Activated CD4-positive, alpha-beta T cell treated with anti-CD3 and anti-CD28 coated beads, Interleukin-2, amount 10 ng/mL, durations not matched to agents 7 days and 5 days (primary cell): ENCODE data around the gene SYNDIG1. TPM values are rescaled to one million over a fixed set of nuclear protein-coding genes. Genes with fewer than 3 reads are reported as not detected.

Experiments used
- CTCF ChIA-PET: fragments of 350-600 bp; sonication (Branson Sonifier 250); formaldehyde crosslinking; loops from one replicate; lab custom pipeline; 2021; ENCODE audit warnings: antibody characterized with exemption; lab: Charles Lee
- POLR2A ChIA-PET: fragments of 350-600 bp; sonication (Branson Sonifier 250); formaldehyde crosslinking; loops from one replicate; lab custom pipeline; 2021; ENCODE audit warnings: antibody characterized with exemption; lab: Charles Lee
- DNase-seq: peaks from one replicate; pipeline ENCODE4 v3.0.0-alpha.2; 2020
- H3K27ac Mint-ChIP-seq: one replicate; pipeline ENCODE4 v1.8.0; 2021; ENCODE audit warnings: mild to moderate bottlenecking, moderate library complexity, mixed read lengths
- H3K27me3 Mint-ChIP-seq: one replicate; pipeline ENCODE4 v1.8.0; 2021; ENCODE audit warnings: mixed read lengths
- H3K36me3 Mint-ChIP-seq: one replicate; pipeline ENCODE4 v1.8.0; 2021; ENCODE audit warnings: low read depth, mixed read lengths
- H3K4me1 Mint-ChIP-seq: one replicate; pipeline ENCODE4 v1.8.0; 2021; ENCODE audit warnings: mixed read lengths
- H3K4me3 Mint-ChIP-seq: one replicate; pipeline ENCODE4 v1.8.0; 2021; ENCODE audit warnings: mild to moderate bottlenecking, moderate library complexity, mixed read lengths
- H3K9me3 Mint-ChIP-seq: one replicate; pipeline ENCODE4 v1.8.0; 2021; ENCODE audit warnings: mixed read lengths
- total RNA-seq, 2 experiments: library from RNA; stranded (reverse); gene quantifications; one replicate each; pipeline ENCODE4 v1.2.3, GENCODE V29; 2021

SYNDIG1 gene
- total RNA-seq, 2 experiments from 2014 or later: not detected

- Mint-ChIP-seq H3K36me3 (no peaks in the 10 kb centered on the region), H3K4me3 (no peak overlapping the region), H3K27ac (no peak overlapping the region), H3K4me1 (peaks cover 10% of the 10 kb centered on the region), H3K27me3 (peaks cover 52% of the 10 kb centered on the region), H3K9me3 (no peaks in the 10 kb centered on the region)
- POLR2A ChIA-PET: no interaction called here
- no peak for DNase-seq
- CTCF ChIA-PET: interaction anchor here (0.7 kb wide), 1 partner anchor 12 kb away, joined by 5 read pairs; no protein-coding TSS in a partner anchor
Observed at GRCh38 chr20:24468401-24469115, 871 bp upstream of the SYNDIG1 start.

GRCh38 chr20:24469894-24470745, 691 bp downstream of the SYNDIG1 start:
- ChIA-PET POLR2A (no interaction called here), CTCF (no interaction called here)
- Mint-ChIP-seq H3K9me3 (no peaks in the 10 kb centered on the region), H3K27me3 (peaks cover 65% of the 10 kb centered on the region), H3K4me3 (no peak overlapping the region), H3K36me3 (no peaks in the 10 kb centered on the region), H3K4me1 (peaks cover 10% of the 10 kb centered on the region), H3K27ac (no peak overlapping the region)
- no peak for DNase-seq

- Mint-ChIP-seq H3K4me3 (no peak overlapping the region), H3K9me3 (no peaks in the 10 kb centered on the region), H3K27me3 (peaks cover 65% of the 10 kb centered on the region), H3K4me1 (peaks cover 10% of the 10 kb centered on the region), H3K27ac (no peak overlapping the region), H3K36me3 (no peaks in the 10 kb centered on the region)
- no peak for DNase-seq
- ChIA-PET CTCF (interaction anchor here (0.5 kb wide), 1 partner anchor 15 kb away, joined by 3 read pairs; no protein-coding TSS in a partner anchor), POLR2A (no interaction called here)
Observed at GRCh38 chr20:24470746-24471582, 1.5 kb downstream of the SYNDIG1 start.

- peaks cover 55% of the 10 kb centered on the region for H3K27me3 Mint-ChIP-seq
- ChIA-PET POLR2A (no interaction called here), CTCF (no interaction called here)
- H3K9me3 Mint-ChIP-seq: no peaks in the 10 kb centered on the region
- H3K27ac Mint-ChIP-seq: no peak overlapping the region
- peaks cover 10% of the 10 kb centered on the region for H3K4me1 Mint-ChIP-seq
- DNase-seq: no peak
- H3K4me3 Mint-ChIP-seq: no peak overlapping the region
- no peaks in the 10 kb centered on the region for H3K36me3 Mint-ChIP-seq
Observed at GRCh38 chr20:24472426-24472825, 3.0 kb downstream of the SYNDIG1 start.

- no peak for DNase-seq
- POLR2A ChIA-PET: no interaction called here
- Mint-ChIP-seq H3K9me3 (no peaks in the 10 kb centered on the region), H3K36me3 (no peaks in the 10 kb centered on the region), H3K4me1 (peaks cover 10% of the 10 kb centered on the region), H3K4me3 (no peak overlapping the region), H3K27ac (no peak overlapping the region), H3K27me3 (peaks cover 43% of the 10 kb centered on the region)
- CTCF ChIA-PET: no interaction called here
Observed at GRCh38 chr20:24473435-24474223, 4.2 kb downstream of the SYNDIG1 start.

- ChIA-PET POLR2A (no interaction called here), CTCF (no interaction called here)
- no peak for DNase-seq
- Mint-ChIP-seq H3K27me3 (peaks cover 13% of the 10 kb centered on the region), H3K4me1 (no peaks in the 10 kb centered on the region), H3K4me3 (no peak overlapping the region), H3K27ac (no peak overlapping the region), H3K9me3 (no peaks in the 10 kb centered on the region), H3K36me3 (no peaks in the 10 kb centered on the region)
Observed at GRCh38 chr20:24477831-24478547, 8.6 kb downstream of the SYNDIG1 start.

- DNase-seq: no peak
- Mint-ChIP-seq H3K4me1 (no peaks in the 10 kb centered on the region), H3K4me3 (no peak overlapping the region), H3K27me3 (peaks cover 12% of the 10 kb centered on the region), H3K36me3 (no peaks in the 10 kb centered on the region), H3K27ac (no peak overlapping the region), H3K9me3 (no peaks in the 10 kb centered on the region)
- CTCF ChIA-PET: no interaction called here
- POLR2A ChIA-PET: no interaction called here
Observed at GRCh38 chr20:24478584-24478983, 9.2 kb downstream of the SYNDIG1 start.

GRCh38 chr20:24479106-24479505, 9.7 kb downstream of the SYNDIG1 start:
- H3K27me3 Mint-ChIP-seq: peaks cover 9% of the 10 kb centered on the region
- H3K4me1 Mint-ChIP-seq: no peaks in the 10 kb centered on the region
- ChIA-PET CTCF (no interaction called here), POLR2A (no interaction called here)
- H3K4me3 Mint-ChIP-seq: no peak overlapping the region
- no peaks in the 10 kb centered on the region for H3K9me3 Mint-ChIP-seq
- no peaks in the 10 kb centered on the region for H3K36me3 Mint-ChIP-seq
- no peak overlapping the region for H3K27ac Mint-ChIP-seq
- no peak for DNase-seq

GRCh38 chr20:24479595-24479994, 10.2 kb downstream of the SYNDIG1 start:
- Mint-ChIP-seq H3K4me3 (no peak overlapping the region), H3K27ac (no peak overlapping the region), H3K27me3 (peaks cover 5% of the 10 kb centered on the region), H3K9me3 (no peaks in the 10 kb centered on the region), H3K4me1 (no peaks in the 10 kb centered on the region), H3K36me3 (no peaks in the 10 kb centered on the region)
- POLR2A ChIA-PET: no interaction called here
- no peak for DNase-seq
- CTCF ChIA-PET: no interaction called here

GRCh38 chr20:24480509-24480908, 11.1 kb downstream of the SYNDIG1 start:
- no peak overlapping the region for H3K27ac Mint-ChIP-seq
- no peaks in the 10 kb centered on the region for H3K4me1 Mint-ChIP-seq
- H3K4me3 Mint-ChIP-seq: no peak overlapping the region
- H3K9me3 Mint-ChIP-seq: no peaks in the 10 kb centered on the region
- no peaks in the 10 kb centered on the region for H3K36me3 Mint-ChIP-seq
- ChIA-PET POLR2A (no interaction called here), CTCF (no interaction called here)
- H3K27me3 Mint-ChIP-seq: no peaks in the 10 kb centered on the region
- DNase-seq: no peak

- Mint-ChIP-seq H3K36me3 (no peaks in the 10 kb centered on the region), H3K27ac (no peak overlapping the region), H3K9me3 (no peaks in the 10 kb centered on the region), H3K27me3 (no peaks in the 10 kb centered on the region), H3K4me3 (no peak overlapping the region), H3K4me1 (peaks cover 3% of the 10 kb centered on the region)
- no peak for DNase-seq
- ChIA-PET CTCF (no interaction called here), POLR2A (no interaction called here)
Observed at GRCh38 chr20:24481173-24481572, 11.7 kb downstream of the SYNDIG1 start.
